WTC11 (cell line): Measurements from ENCODE around the gene STRN3. TPM values are rescaled to one million over a fixed set of nuclear protein-coding genes. Genes with fewer than 3 reads are reported as not detected.
A peak's percentile ranks its signal among the peaks of the same experiment; 100 is the strongest.

ENCODE experiments used
- ATAC-seq: fragments of 200-7000 bp; cut with Tn5 transposase; 2 replicates; pipeline ENCODE4 v1.10.0; 2021; ENCODE audit warnings: mild to moderate bottlenecking, moderate library complexity
- CTCF ChIA-PET: fragments of 300-600 bp; sonication (Branson Sonifier 250); formaldehyde crosslinking; loops from one replicate; lab custom pipeline; 2021; ENCODE audit warnings: antibody characterized with exemption; lab: Charles Lee
- POLR2A ChIA-PET: fragments of 350-600 bp; sonication (Branson Sonifier 250); formaldehyde crosslinking; loops from one replicate; lab custom pipeline; 2021; ENCODE audit warnings: antibody characterized with exemption; lab: Charles Lee
- DNase-seq: peaks from one replicate; pipeline ENCODE4 v3.0.0; 2021; ENCODE audit warnings: low spot score
- H3K27ac Mint-ChIP-seq: 2 replicates; pipeline ENCODE4 v1.8.0; 2021; ENCODE audit warnings: mixed read lengths
- H3K27me3 Mint-ChIP-seq: 2 replicates; pipeline ENCODE4 v1.8.0; 2021; ENCODE audit warnings: low read depth, mild to moderate bottlenecking, moderate library complexity, mixed read lengths
- H3K36me3 Mint-ChIP-seq: 2 replicates; pipeline ENCODE4 v1.8.0; 2021; ENCODE audit warnings: mixed read lengths
- H3K4me1 Mint-ChIP-seq: 2 replicates; pipeline ENCODE4 v1.8.0; 2022; ENCODE audit warnings: mixed read lengths
- H3K4me3 Mint-ChIP-seq: 2 replicates; pipeline ENCODE4 v1.8.0; 2021; ENCODE audit warnings: mild to moderate bottlenecking, moderate library complexity, mixed read lengths
- H3K9me3 Mint-ChIP-seq: 2 replicates; pipeline ENCODE4 v1.8.0; 2021; ENCODE audit warnings: mixed read lengths
- KAT7 ChIP-seq: sonication (generic); formaldehyde crosslinking; IDR thresholded peaks from 2 replicates; pipeline ENCODE4 v1.8.1; 2023; ENCODE audit warnings: missing genetic modification reagents, mild to moderate bottlenecking, borderline replicate concordance
- SMAD4 ChIP-seq: sonication (generic); formaldehyde crosslinking; IDR thresholded peaks from 2 replicates; pipeline ENCODE4 v1.8.0; 2022; ENCODE audit warnings: mild to moderate bottlenecking, missing genetic modification reagents
- ZNF263 ChIP-seq: sonication (generic); formaldehyde crosslinking; IDR thresholded peaks from 2 replicates; pipeline ENCODE4 v1.8.1; 2022; ENCODE audit warnings: low read depth, mild to moderate bottlenecking, moderate library complexity, missing genetic modification reagents
- ZNF423 ChIP-seq: fragments of 250-450 bp; sonication (Bioruptor Pico); IDR thresholded peaks from 2 replicates; pipeline ENCODE4 v2.1.2; 2022; ENCODE audit warnings: mild to moderate bottlenecking, moderate library complexity
- total RNA-seq: library from RNA; stranded (reverse); gene quantifications from 3 replicates; pipeline ENCODE4 v1.2.3, GENCODE V29; 2021
- TF ChIP-seq, protein P1 (sequence below): sonication (generic); formaldehyde crosslinking; IDR thresholded peaks from 2 replicates; pipeline ENCODE4 v1.8.0; 2023; ENCODE audit warnings: mild to moderate bottlenecking, missing genetic modification reagents
- TF ChIP-seq, protein P2 (sequence below): sonication (generic); formaldehyde crosslinking; IDR thresholded peaks from 2 replicates; pipeline ENCODE4 v1.8.1; 2023; ENCODE audit warnings: mild to moderate bottlenecking, missing genetic modification reagents, borderline replicate concordance
- TF ChIP-seq, protein P3 (sequence below): sonication (generic); formaldehyde crosslinking; IDR thresholded peaks from 2 replicates; pipeline ENCODE4 v1.8.1; 2022; ENCODE audit warnings: mild to moderate bottlenecking, moderate library complexity, missing genetic modification reagents
- TF ChIP-seq, protein P4 (sequence below): fragments of 200-600 bp; IDR thresholded peaks from 2 replicates; pipeline ENCODE4 v1.8.0; 2022; ENCODE audit warnings: antibody characterized with exemption
- TF ChIP-seq, protein P5 (sequence below): fragments of 250-450 bp; sonication (Bioruptor Pico); conservative IDR thresholded peaks from 2 replicates; pipeline ENCODE4 v1.9.0; 2021; ENCODE audit warnings: mild to moderate bottlenecking
- TF ChIP-seq, protein P6 (sequence below): fragments of 250-450 bp; sonication (Bioruptor Pico); IDR thresholded peaks from 2 replicates; pipeline ENCODE4 v1.9.0; 2021; ENCODE audit warnings: mild to moderate bottlenecking
- TF ChIP-seq, protein P7 (sequence below): fragments of 250-450 bp; sonication (Bioruptor Pico); IDR thresholded peaks from 2 replicates; pipeline ENCODE4 v1.8.0; 2021; ENCODE audit warnings: mild to moderate bottlenecking
- TF ChIP-seq, protein P8 (sequence below): sonication (generic); formaldehyde crosslinking; IDR thresholded peaks from 2 replicates; pipeline ENCODE4 v1.8.0; 2022; ENCODE audit warnings: mild to moderate bottlenecking, missing genetic modification reagents
- TF ChIP-seq, protein P9 (sequence below): sonication (generic); formaldehyde crosslinking; IDR thresholded peaks from 2 replicates; pipeline ENCODE4 v1.8.0; 2022; ENCODE audit warnings: missing genetic modification reagents

Gene STRN3
- total RNA-seq, 1 experiment from 2014 or later, result 37.1 TPM

DNA sequence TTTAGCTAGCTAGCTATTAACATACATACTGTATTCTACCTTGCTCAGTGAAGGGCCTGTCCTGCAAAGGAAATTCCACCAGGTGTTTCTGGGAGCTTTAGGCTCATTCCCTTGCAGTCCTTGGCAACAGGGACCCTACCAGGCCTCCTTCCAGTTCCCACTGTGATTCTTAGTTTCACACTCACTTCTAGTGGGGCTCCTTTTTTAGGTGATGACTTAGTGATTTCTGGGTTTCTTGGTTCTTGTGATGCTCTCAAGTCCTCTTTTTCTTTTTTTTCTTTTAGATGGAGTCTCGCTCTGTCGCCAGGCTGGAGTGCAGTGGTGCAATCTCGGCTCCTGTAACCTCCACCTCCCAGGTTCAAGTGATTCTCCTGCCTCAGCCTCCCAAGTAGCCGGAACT lies 10.4 kb upstream of the STRN3 start (continued):
- TF ChIP-seq, protein P1, sequence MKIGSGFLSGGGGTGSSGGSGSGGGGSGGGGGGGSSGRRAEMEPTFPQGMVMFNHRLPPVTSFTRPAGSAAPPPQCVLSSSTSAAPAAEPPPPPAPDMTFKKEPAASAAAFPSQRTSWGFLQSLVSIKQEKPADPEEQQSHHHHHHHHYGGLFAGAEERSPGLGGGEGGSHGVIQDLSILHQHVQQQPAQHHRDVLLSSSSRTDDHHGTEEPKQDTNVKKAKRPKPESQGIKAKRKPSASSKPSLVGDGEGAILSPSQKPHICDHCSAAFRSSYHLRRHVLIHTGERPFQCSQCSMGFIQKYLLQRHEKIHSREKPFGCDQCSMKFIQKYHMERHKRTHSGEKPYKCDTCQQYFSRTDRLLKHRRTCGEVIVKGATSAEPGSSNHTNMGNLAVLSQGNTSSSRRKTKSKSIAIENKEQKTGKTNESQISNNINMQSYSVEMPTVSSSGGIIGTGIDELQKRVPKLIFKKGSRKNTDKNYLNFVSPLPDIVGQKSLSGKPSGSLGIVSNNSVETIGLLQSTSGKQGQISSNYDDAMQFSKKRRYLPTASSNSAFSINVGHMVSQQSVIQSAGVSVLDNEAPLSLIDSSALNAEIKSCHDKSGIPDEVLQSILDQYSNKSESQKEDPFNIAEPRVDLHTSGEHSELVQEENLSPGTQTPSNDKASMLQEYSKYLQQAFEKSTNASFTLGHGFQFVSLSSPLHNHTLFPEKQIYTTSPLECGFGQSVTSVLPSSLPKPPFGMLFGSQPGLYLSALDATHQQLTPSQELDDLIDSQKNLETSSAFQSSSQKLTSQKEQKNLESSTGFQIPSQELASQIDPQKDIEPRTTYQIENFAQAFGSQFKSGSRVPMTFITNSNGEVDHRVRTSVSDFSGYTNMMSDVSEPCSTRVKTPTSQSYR, result no peak
- TF ChIP-seq SMAD4 (CRISPR knock-in tag) (no peak), KAT7 (no peak), ZNF263 (CRISPR knock-in tag) (no peak)
- TF ChIP-seq, protein P2, sequence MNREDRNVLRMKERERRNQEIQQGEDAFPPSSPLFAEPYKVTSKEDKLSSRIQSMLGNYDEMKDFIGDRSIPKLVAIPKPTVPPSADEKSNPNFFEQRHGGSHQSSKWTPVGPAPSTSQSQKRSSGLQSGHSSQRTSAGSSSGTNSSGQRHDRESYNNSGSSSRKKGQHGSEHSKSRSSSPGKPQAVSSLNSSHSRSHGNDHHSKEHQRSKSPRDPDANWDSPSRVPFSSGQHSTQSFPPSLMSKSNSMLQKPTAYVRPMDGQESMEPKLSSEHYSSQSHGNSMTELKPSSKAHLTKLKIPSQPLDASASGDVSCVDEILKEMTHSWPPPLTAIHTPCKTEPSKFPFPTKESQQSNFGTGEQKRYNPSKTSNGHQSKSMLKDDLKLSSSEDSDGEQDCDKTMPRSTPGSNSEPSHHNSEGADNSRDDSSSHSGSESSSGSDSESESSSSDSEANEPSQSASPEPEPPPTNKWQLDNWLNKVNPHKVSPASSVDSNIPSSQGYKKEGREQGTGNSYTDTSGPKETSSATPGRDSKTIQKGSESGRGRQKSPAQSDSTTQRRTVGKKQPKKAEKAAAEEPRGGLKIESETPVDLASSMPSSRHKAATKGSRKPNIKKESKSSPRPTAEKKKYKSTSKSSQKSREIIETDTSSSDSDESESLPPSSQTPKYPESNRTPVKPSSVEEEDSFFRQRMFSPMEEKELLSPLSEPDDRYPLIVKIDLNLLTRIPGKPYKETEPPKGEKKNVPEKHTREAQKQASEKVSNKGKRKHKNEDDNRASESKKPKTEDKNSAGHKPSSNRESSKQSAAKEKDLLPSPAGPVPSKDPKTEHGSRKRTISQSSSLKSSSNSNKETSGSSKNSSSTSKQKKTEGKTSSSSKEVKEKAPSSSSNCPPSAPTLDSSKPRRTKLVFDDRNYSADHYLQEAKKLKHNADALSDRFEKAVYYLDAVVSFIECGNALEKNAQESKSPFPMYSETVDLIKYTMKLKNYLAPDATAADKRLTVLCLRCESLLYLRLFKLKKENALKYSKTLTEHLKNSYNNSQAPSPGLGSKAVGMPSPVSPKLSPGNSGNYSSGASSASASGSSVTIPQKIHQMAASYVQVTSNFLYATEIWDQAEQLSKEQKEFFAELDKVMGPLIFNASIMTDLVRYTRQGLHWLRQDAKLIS, result no peak
- TF ChIP-seq, protein P3, sequence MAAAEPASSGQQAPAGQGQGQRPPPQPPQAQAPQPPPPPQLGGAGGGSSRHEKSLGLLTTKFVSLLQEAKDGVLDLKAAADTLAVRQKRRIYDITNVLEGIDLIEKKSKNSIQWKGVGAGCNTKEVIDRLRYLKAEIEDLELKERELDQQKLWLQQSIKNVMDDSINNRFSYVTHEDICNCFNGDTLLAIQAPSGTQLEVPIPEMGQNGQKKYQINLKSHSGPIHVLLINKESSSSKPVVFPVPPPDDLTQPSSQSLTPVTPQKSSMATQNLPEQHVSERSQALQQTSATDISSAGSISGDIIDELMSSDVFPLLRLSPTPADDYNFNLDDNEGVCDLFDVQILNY (CRISPR knock-in tag), result no peak
- TF ChIP-seq, protein P4, sequence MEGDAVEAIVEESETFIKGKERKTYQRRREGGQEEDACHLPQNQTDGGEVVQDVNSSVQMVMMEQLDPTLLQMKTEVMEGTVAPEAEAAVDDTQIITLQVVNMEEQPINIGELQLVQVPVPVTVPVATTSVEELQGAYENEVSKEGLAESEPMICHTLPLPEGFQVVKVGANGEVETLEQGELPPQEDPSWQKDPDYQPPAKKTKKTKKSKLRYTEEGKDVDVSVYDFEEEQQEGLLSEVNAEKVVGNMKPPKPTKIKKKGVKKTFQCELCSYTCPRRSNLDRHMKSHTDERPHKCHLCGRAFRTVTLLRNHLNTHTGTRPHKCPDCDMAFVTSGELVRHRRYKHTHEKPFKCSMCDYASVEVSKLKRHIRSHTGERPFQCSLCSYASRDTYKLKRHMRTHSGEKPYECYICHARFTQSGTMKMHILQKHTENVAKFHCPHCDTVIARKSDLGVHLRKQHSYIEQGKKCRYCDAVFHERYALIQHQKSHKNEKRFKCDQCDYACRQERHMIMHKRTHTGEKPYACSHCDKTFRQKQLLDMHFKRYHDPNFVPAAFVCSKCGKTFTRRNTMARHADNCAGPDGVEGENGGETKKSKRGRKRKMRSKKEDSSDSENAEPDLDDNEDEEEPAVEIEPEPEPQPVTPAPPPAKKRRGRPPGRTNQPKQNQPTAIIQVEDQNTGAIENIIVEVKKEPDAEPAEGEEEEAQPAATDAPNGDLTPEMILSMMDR, result no peak
- TF ChIP-seq, protein P5, sequence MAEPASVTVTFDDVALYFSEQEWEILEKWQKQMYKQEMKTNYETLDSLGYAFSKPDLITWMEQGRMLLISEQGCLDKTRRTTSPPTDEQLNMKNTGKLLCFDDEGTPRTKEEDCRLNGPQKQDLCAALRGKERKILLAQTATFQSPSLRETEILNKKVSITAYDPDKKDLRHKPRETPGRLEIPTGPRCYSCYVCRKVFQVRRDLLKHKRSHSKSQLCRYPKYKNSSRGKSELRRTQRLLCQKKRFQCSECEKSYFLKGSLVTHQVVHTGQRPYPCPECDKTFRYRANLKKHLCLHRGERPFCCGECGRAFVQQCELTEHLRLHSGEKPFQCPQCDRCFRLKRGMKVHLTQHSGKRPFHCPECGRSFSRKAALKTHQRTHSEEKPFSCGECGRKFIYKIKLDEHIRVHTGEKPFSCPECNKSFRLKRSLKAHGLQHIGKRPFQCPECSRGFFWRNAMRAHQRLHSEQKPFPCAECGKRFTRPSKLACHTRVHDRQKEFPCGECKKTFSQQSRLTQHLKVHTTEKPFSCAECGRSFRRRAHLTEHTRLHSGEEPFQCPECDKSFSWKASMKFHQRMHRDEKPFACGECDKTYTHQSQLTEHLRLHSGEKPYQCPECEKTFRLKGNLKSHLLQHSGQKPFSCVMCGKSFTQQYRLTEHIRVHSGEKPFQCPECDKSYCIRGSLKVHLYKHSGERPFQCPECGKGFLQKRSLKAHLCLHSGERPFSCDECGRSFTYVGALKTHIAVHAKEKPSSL, result no peak
- TF ChIP-seq, protein P6, sequence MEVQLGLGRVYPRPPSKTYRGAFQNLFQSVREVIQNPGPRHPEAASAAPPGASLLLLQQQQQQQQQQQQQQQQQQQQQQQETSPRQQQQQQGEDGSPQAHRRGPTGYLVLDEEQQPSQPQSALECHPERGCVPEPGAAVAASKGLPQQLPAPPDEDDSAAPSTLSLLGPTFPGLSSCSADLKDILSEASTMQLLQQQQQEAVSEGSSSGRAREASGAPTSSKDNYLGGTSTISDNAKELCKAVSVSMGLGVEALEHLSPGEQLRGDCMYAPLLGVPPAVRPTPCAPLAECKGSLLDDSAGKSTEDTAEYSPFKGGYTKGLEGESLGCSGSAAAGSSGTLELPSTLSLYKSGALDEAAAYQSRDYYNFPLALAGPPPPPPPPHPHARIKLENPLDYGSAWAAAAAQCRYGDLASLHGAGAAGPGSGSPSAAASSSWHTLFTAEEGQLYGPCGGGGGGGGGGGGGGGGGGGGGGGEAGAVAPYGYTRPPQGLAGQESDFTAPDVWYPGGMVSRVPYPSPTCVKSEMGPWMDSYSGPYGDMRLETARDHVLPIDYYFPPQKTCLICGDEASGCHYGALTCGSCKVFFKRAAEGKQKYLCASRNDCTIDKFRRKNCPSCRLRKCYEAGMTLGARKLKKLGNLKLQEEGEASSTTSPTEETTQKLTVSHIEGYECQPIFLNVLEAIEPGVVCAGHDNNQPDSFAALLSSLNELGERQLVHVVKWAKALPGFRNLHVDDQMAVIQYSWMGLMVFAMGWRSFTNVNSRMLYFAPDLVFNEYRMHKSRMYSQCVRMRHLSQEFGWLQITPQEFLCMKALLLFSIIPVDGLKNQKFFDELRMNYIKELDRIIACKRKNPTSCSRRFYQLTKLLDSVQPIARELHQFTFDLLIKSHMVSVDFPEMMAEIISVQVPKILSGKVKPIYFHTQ, result no peak
- TF ChIP-seq, all 79 proteins: peak for 0

DNA sequence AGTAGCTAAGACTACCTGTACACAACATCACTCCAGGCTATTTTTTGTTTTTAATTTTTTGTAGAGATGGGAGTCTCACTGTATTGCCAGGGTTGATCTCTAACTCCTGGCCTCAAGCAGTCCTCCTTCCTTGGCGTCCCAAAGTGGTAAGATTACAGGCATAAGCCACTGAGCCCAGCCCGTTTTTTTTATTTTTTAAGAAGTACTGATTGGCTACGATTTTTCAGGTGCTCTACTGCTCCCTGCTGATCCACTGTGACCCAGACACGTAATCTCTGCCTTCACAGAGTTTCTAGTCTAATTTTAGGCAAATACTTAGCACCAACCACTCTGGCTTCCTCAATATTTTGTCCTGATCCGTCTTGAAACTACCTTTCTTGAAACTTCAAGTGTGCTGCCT lies 4.3 kb upstream of the STRN3 start:
- H3K4me1 Mint-ChIP-seq, result peaks cover 18% of the 10 kb centered on the region
- no peak overlapping the region for H3K4me3 Mint-ChIP-seq
- no peak for ATAC-seq
- H3K27me3 Mint-ChIP-seq, result no peaks in the 10 kb centered on the region
- ChIA-PET CTCF (no interaction called here), POLR2A (no interaction called here)
- H3K27ac Mint-ChIP-seq, result peak overlapping the region; percentile 9; the same call in 1 of the 2 replicates
- DNase-seq, result no peak
- H3K36me3 Mint-ChIP-seq, result no peaks in the 10 kb centered on the region
- no peaks in the 10 kb centered on the region for H3K9me3 Mint-ChIP-seq
- TF ChIP-seq ZNF263 (CRISPR knock-in tag), result no peak
- TF ChIP-seq, protein P3 (CRISPR knock-in tag), result no peak
- TF ChIP-seq, protein P7, sequence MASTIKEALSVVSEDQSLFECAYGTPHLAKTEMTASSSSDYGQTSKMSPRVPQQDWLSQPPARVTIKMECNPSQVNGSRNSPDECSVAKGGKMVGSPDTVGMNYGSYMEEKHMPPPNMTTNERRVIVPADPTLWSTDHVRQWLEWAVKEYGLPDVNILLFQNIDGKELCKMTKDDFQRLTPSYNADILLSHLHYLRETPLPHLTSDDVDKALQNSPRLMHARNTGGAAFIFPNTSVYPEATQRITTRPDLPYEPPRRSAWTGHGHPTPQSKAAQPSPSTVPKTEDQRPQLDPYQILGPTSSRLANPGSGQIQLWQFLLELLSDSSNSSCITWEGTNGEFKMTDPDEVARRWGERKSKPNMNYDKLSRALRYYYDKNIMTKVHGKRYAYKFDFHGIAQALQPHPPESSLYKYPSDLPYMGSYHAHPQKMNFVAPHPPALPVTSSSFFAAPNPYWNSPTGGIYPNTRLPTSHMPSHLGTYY (CRISPR knock-in tag), result no peak
- TF ChIP-seq, protein P8, sequence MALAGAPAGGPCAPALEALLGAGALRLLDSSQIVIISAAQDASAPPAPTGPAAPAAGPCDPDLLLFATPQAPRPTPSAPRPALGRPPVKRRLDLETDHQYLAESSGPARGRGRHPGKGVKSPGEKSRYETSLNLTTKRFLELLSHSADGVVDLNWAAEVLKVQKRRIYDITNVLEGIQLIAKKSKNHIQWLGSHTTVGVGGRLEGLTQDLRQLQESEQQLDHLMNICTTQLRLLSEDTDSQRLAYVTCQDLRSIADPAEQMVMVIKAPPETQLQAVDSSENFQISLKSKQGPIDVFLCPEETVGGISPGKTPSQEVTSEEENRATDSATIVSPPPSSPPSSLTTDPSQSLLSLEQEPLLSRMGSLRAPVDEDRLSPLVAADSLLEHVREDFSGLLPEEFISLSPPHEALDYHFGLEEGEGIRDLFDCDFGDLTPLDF (CRISPR knock-in tag), result no peak
- no peak for TF ChIP-seq ZNF423
- TF ChIP-seq, protein P9, sequence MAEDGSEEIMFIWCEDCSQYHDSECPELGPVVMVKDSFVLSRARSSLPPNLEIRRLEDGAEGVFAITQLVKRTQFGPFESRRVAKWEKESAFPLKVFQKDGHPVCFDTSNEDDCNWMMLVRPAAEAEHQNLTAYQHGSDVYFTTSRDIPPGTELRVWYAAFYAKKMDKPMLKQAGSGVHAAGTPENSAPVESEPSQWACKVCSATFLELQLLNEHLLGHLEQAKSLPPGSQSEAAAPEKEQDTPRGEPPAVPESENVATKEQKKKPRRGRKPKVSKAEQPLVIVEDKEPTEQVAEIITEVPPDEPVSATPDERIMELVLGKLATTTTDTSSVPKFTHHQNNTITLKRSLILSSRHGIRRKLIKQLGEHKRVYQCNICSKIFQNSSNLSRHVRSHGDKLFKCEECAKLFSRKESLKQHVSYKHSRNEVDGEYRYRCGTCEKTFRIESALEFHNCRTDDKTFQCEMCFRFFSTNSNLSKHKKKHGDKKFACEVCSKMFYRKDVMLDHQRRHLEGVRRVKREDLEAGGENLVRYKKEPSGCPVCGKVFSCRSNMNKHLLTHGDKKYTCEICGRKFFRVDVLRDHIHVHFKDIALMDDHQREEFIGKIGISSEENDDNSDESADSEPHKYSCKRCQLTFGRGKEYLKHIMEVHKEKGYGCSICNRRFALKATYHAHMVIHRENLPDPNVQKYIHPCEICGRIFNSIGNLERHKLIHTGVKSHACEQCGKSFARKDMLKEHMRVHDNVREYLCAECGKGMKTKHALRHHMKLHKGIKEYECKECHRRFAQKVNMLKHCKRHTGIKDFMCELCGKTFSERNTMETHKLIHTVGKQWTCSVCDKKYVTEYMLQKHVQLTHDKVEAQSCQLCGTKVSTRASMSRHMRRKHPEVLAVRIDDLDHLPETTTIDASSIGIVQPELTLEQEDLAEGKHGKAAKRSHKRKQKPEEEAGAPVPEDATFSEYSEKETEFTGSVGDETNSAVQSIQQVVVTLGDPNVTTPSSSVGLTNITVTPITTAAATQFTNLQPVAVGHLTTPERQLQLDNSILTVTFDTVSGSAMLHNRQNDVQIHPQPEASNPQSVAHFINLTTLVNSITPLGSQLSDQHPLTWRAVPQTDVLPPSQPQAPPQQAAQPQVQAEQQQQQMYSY (CRISPR knock-in tag), result no peak
